BJ (cell line): Measurements from ENCODE around the gene RBMS1. TPM values are rescaled to one million over a fixed set of nuclear protein-coding genes. Genes with fewer than 3 reads are reported as not detected.

Experiments used
- CTCF ChIA-PET: fragments of 350-600 bp; formaldehyde crosslinking; extraction: SDS; loops from one replicate; lab custom pipeline; 2021; ENCODE audit warnings: antibody characterized with exemption, inconsistent platforms; lab: Yijun Ruan, JAX
- POLR2A ChIA-PET: fragments of 300-600 bp; sonication (Branson Sonifier 250); formaldehyde crosslinking; extraction: SDS; loops from one replicate; lab custom pipeline; 2021; ENCODE audit warnings: antibody characterized with exemption; lab: Charles Lee
- DNase-seq: peaks from one replicate; pipeline ENCODE4 v3.0.0-alpha.2; 2011; ENCODE audit warnings: low read depth
- H3K27me3 ChIP-seq: 2 replicates; pipeline ENCODE4 v1.6.0; 2011; ENCODE audit warnings: low read length; ENCODE audit not compliant: control insufficient read depth, insufficient read depth
- H3K36me3 ChIP-seq: 2 replicates; pipeline ENCODE4 v1.5.1; 2011; ENCODE audit warnings: low read length; ENCODE audit not compliant: control insufficient read depth, insufficient read depth
- H3K4me3 ChIP-seq: 2 replicates; pipeline ENCODE4 v1.5.1; 2011; ENCODE audit warnings: low read depth, mild to moderate bottlenecking, control low read depth, low read length
- CTCF ChIP-seq: IDR thresholded peaks from 2 replicates; pipeline ENCODE4 v1.5.1; 2011; ENCODE audit warnings: low read depth, mild to moderate bottlenecking, control low read depth, inconsistent platforms, low read length, moderate library complexity; ENCODE audit not compliant: insufficient read depth
- polyA plus RNA-seq: library from polyadenylated mRNA; depleted of rRNA; stranded (reverse); fragments of >200 nt; gene quantifications from 2 replicates; pipeline ENCODE4 v1.2.3, GENCODE V29; 2011

RBMS1 gene
- polyA plus RNA-seq, 1 experiment, result 80.1 TPM

- POLR2A ChIA-PET, result interaction anchor here (0.5 kb wide), 1 partner anchor 204 kb away, joined by 14 read pairs; no protein-coding TSS in a partner anchor
- Histone ChIP-seq H3K27me3 (no peaks in the 10 kb centered on the region), H3K4me3 (no peak overlapping the region), H3K36me3 (peaks cover 10% of the 10 kb centered on the region)
- DNase-seq, result no peak
- TF ChIP-seq CTCF, result no peak
- CTCF ChIA-PET, result interaction anchor here (1.0 to 1.4 kb wide), 3 partner anchors 30 to 700 kb away, joined by 3 to 4 read pairs (median 4); no protein-coding TSS in a partner anchor
Measured at GRCh38 chr2:160294339-160294803, 199.2 kb downstream of the RBMS1 start.

DNA sequence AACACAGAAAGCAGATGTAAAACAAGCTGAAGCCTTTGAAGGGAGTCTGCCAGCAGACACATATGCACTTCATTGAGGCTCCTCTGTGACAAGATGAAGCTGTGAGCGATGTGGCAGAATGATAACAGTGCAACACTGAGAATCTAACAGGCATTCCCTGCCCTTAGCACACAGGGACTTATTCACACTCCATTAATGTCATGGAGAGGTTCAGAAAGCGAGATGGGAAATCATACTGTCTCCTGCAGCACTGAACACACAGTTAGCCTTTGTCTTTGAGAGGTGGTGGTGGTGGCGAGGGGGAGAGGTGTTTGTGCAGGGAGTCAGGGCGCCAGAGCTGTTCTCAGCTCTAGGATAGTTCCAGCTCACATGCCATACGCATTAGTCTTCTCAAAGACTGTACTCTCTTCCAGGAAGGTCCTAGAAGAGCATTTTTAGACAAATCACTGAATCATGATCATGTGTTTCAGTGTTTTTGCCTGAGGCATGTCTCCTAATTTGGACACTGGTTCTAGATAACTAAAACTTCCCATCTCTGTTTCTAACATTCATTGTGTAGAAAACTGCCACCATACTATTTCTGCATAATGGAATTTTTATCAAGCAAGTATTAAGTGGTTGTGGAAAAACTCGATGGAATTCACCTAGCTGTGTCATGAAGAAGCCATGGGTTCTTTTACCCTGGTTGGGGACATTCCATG is 200.1 kb downstream of the RBMS1 start:
- Histone ChIP-seq H3K36me3 (peaks cover 7% of the 10 kb centered on the region), H3K4me3 (no peak overlapping the region), H3K27me3 (no peaks in the 10 kb centered on the region)
- ChIA-PET POLR2A (interaction anchor here (0.5 to 0.6 kb wide), 3 partner anchors 85 to 289 kb away, joined by 3 to 8 read pairs (median 3); no protein-coding TSS in a partner anchor), CTCF (interaction anchor here (0.7 to 1.4 kb wide), 6 partner anchors 31 to 701 kb away, joined by 3 to 4 read pairs (median 3); no protein-coding TSS in a partner anchor)
- TF ChIP-seq CTCF, result no peak
- DNase-seq, result peak; percentile 88

GRCh38 chr2:160292225-160292624 is 201.4 kb downstream of the RBMS1 start:
- DNase-seq, result no peak
- Histone ChIP-seq H3K4me3 (no peak overlapping the region), H3K27me3 (no peaks in the 10 kb centered on the region), H3K36me3 (peaks cover 4% of the 10 kb centered on the region)
- CTCF ChIA-PET, result interaction anchor here (1.6 to 1.7 kb wide), 2 partner anchors 183 to 702 kb away, joined by 4 to 6 read pairs; no protein-coding TSS in a partner anchor
- no peak; the same call in 1 of the 2 replicates for TF ChIP-seq CTCF
- POLR2A ChIA-PET, result no interaction called here

DNA sequence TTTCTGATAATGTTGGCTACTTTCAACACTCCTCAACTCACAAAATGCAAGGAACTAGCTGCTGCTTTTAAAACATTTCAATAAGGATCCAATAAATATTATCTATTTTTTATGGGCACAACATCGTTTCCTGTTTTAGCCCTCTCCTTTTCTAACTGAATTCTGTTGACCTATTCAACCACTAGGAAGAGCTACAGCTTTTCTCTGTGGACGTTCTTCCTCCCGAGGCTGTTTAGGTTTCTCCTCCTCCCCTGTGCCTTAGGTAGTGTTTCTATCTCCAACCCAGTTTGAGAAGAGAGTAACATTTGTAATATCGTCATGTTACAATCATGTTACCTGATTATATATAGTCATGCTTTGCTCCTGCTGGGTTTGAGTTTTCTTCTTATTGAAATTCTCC is 202.2 kb downstream of the RBMS1 start:
- POLR2A ChIA-PET, result interaction anchor here (1.0 kb wide), 1 partner anchor 15 kb away, joined by 3 read pairs; no protein-coding TSS in a partner anchor
- Histone ChIP-seq H3K36me3 (peaks cover 3% of the 10 kb centered on the region; the same call in 1 of the 2 replicates), H3K4me3 (no peak overlapping the region), H3K27me3 (no peaks in the 10 kb centered on the region)
- TF ChIP-seq CTCF, result no peak
- CTCF ChIA-PET, result interaction anchor here (0.9 to 1.7 kb wide), 5 partner anchors 9 to 767 kb away, joined by 3 to 6 read pairs (median 3); no protein-coding TSS in a partner anchor
- no peak for DNase-seq

- TF ChIP-seq CTCF, result no peak
- Histone ChIP-seq H3K4me3 (no peak overlapping the region), H3K36me3 (peaks cover 3% of the 10 kb centered on the region; the same call in 1 of the 2 replicates), H3K27me3 (no peaks in the 10 kb centered on the region)
- CTCF ChIA-PET, result interaction anchor here (0.7 to 1.6 kb wide), 5 partner anchors 9 to 768 kb away, joined by 3 read pairs; no protein-coding TSS in a partner anchor
- POLR2A ChIA-PET, result interaction anchor here (1.0 kb wide), 1 partner anchor 14 kb away, joined by 3 read pairs; no protein-coding TSS in a partner anchor
- DNase-seq, result no peak
Measured at GRCh38 chr2:160290598-160290997, 203.0 kb downstream of the RBMS1 start.
